PC-3 (cell line): ENCODE data around the gene PEX10. TPM values are rescaled to one million over a fixed set of nuclear protein-coding genes. Genes with fewer than 3 reads are reported as not detected.

ENCODE experiments used
- ATAC-seq: fragments of 200-7000 bp; cut with Tn5 transposase; 2 replicates; pipeline ENCODE4 v1.9.1; 2020; ENCODE audit warnings: mild to moderate bottlenecking, moderate library complexity
- BruUV-seq: library from RNA; stranded (reverse); fragments of 400-500 nt; replicated peaks from 2 replicates; lab custom pipeline; 2021; lab: Mats Ljungman, UMichigan
- CTCF ChIA-PET: fragments of 300-600 bp; sonication (Branson Sonifier 250); formaldehyde crosslinking; loops from one replicate; lab custom pipeline; 2022; ENCODE audit warnings: antibody characterized with exemption; lab: Charles Lee
- POLR2A ChIA-PET: fragments of 300-600 bp; sonication (Branson Sonifier 250); formaldehyde crosslinking; loops from one replicate; lab custom pipeline; 2022; ENCODE audit warnings: antibody characterized with exemption; ENCODE audit not compliant: unreplicated experiment; lab: Charles Lee
- DNase-seq: peaks from one replicate; pipeline ENCODE4 v3.0.0-alpha.2; 2015
- H2AFZ ChIP-seq: fragments of 300-600 bp; sonication (generic); 2 replicates; pipeline ENCODE4 v1.6.0; 2016; ENCODE audit warnings: antibody characterized with exemption, low read length
- H3F3A ChIP-seq: fragments of 300-600 bp; sonication (generic); one replicate; pipeline ENCODE4 v1.6.0; 2017; ENCODE audit warnings: antibody characterized with exemption, low read length, control low read depth, mild to moderate bottlenecking; ENCODE audit not compliant: unreplicated experiment
- H3K27ac ChIP-seq: fragments of 300-600 bp; sonication (generic); 2 replicates; pipeline ENCODE4 v1.5.1; 2016; ENCODE audit warnings: mild to moderate bottlenecking, low read length
- H3K27me3 ChIP-seq: fragments of 300-600 bp; sonication (generic); 2 replicates; pipeline ENCODE4 v1.6.1; 2016; ENCODE audit warnings: low read length, mixed read lengths
- H3K36me3 ChIP-seq: fragments of 300-600 bp; sonication (generic); 2 replicates; pipeline ENCODE4 v1.6.1; 2016; ENCODE audit warnings: low read depth, mixed run types, low read length, mixed read lengths
- H3K4me1 ChIP-seq: fragments of 300-600 bp; sonication (generic); 2 replicates; pipeline ENCODE4 v1.5.1; 2016; ENCODE audit warnings: low read length; ENCODE audit not compliant: insufficient read depth
- H3K4me2 ChIP-seq: fragments of 300-600 bp; sonication (generic); 2 replicates; pipeline ENCODE4 v1.6.0; 2016; ENCODE audit warnings: low read length
- H3K4me3 ChIP-seq: fragments of 300-600 bp; sonication (generic); 2 replicates; pipeline ENCODE4 v1.5.1; 2016; ENCODE audit warnings: mild to moderate bottlenecking, low read length, mixed read lengths
- H3K79me2 ChIP-seq: fragments of 300-600 bp; sonication (generic); 2 replicates; pipeline ENCODE4 v1.6.1; 2017; ENCODE audit warnings: low read length, mixed read lengths
- H3K9ac ChIP-seq: fragments of 300-600 bp; sonication (generic); 2 replicates; pipeline ENCODE4 v1.6.0; 2016; ENCODE audit warnings: mild to moderate bottlenecking, low read length
- H3K9me2 ChIP-seq: fragments of 300-600 bp; sonication (generic); replicated peaks from 2 replicates; pipeline ENCODE4 v1.6.1; 2016; ENCODE audit warnings: mixed run types, low read length, mixed read lengths
- H3K9me3 ChIP-seq: fragments of 300-600 bp; sonication (generic); 2 replicates; pipeline ENCODE4 v1.6.1; 2016; ENCODE audit warnings: low read length, mixed read lengths
- H4K20me1 ChIP-seq: fragments of 300-600 bp; sonication (generic); 2 replicates; pipeline ENCODE4 v1.6.1; 2016; ENCODE audit warnings: low read length, mixed read lengths
- CTCF ChIP-seq: fragments of 300-600 bp; sonication (generic); conservative IDR thresholded peaks from 2 replicates; pipeline ENCODE4 v1.5.1; 2017; ENCODE audit warnings: antibody characterized with exemption, low read depth, mild to moderate bottlenecking, low read length
- EZH2 ChIP-seq: fragments of 300-600 bp; sonication (generic); IDR thresholded peaks from one replicate; pipeline ENCODE4 v1.6.1; 2017; ENCODE audit warnings: antibody characterized with exemption, mild to moderate bottlenecking, low read length; ENCODE audit not compliant: unreplicated experiment
- EZH2phosphoT487 ChIP-seq: fragments of 300-600 bp; sonication (generic); IDR thresholded peaks from 2 replicates; pipeline ENCODE4 v1.6.1; 2018; ENCODE audit warnings: mild to moderate bottlenecking, antibody characterized with exemption, low read length, borderline replicate concordance
- intact Hi-C: fragments of 100-400 bp; cut with micrococcal nuclease; formaldehyde crosslinking; loops from 2 replicates; pipeline ENCODE4 v1.9.0; 2023
- total RNA-seq: library from RNA; depleted of rRNA; stranded (reverse); fragments of >200 nt; gene quantifications from 2 replicates; pipeline ENCODE4 v1.2.3, GENCODE V29; 2014

The PEX10 gene
- total RNA-seq, 1 experiment from 2014 or later = 100 TPM

DNA sequence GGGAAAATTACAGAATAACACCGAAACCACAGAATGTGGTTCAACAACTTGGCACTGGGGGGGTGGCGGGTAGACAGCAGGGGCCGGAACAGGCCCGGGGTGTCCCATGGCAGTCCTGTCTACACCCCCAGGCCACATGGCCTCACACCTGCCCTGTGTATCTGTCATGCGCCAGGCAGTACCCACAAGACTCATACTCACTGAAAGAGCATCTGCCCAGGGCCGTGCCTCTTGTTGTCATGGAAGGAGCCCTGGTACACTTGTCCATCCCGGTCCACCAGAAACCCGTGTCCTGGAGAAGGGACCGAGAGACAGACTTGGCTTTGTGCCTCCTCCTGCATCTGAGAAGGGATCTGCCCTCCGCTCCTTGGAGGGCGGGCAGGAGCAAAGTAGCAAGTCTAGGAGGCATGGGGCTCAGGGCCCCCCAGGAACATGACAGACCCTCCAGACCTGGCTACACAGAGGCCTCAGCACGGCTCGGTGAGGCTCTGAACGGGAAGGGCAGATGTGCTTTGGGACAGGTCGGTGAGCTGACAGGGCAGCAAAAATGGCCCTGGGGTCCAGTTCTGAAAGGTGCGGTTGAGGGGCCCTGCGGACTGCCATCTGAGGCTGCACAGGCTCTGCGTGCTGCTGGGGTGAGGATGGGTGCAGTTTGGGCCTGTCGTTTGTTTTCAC is 26.6 kb downstream of the PEX10 start:
- CTCF ChIA-PET = no interaction called here
- no TSS peak for BruUV-seq
- H3K27me3 ChIP-seq = no peaks in the 10 kb centered on the region

GRCh38 chr1:2384941-2385481 is 27.4 kb downstream of the PEX10 start:
- Histone ChIP-seq H3K79me2 (peaks cover 5% of the 10 kb centered on the region), H3K27ac (no peak overlapping the region), H3K9ac (no peak overlapping the region), H3K27me3 (no peaks in the 10 kb centered on the region), H3K9me2 (no peaks in the 10 kb centered on the region), H3K4me1 (peaks cover 3% of the 10 kb centered on the region), H3K4me2 (no peak overlapping the region), H3F3A (no peaks in the 10 kb centered on the region), H3K9me3 (no peaks in the 10 kb centered on the region), H4K20me1 (no peaks in the 10 kb centered on the region), H3K4me3 (no peak overlapping the region), H2AFZ (no peak overlapping the region), H3K36me3 (no peaks in the 10 kb centered on the region; the same call in 1 of the 2 replicates)
- ATAC-seq (no peak), DNase-seq (no peak)
- ChIA-PET CTCF (no interaction called here), POLR2A (no interaction called here)
- BruUV-seq = no TSS peak
- TF ChIP-seq EZH2 = no peak
- TF ChIP-seq CTCF = no peak
- no peak for TF ChIP-seq EZH2phosphoT487
- intact Hi-C loops = loop anchor here (5.0 kb wide), 2 partner anchors 73 to 173 kb away; no protein-coding TSS in a partner anchor

More for the DNA sequence above, 26.6 kb downstream of the PEX10 start:
- Histone ChIP-seq H3K9me3 (no peaks in the 10 kb centered on the region), H3K36me3 (no peaks in the 10 kb centered on the region; the same call in 1 of the 2 replicates), H4K20me1 (no peaks in the 10 kb centered on the region), H2AFZ (no peak overlapping the region), H3K4me2 (no peak overlapping the region), H3K79me2 (peaks cover 12% of the 10 kb centered on the region), H3K4me1 (peaks cover 10% of the 10 kb centered on the region), H3K27ac (no peak overlapping the region), H3K9me2 (no peaks in the 10 kb centered on the region), H3K4me3 (no peak overlapping the region), H3K9ac (no peak overlapping the region), H3F3A (no peaks in the 10 kb centered on the region)
- no peak for ATAC-seq
- POLR2A ChIA-PET = no interaction called here
- no peak for TF ChIP-seq CTCF
- TF ChIP-seq EZH2phosphoT487 = no peak
- no peak for TF ChIP-seq EZH2
- DNase-seq = no peak
- intact Hi-C loops = no loop called here
